ENCODE measurements around the gene FMNL3. TPM values are rescaled to one million over a fixed set of nuclear protein-coding genes. Genes with fewer than 3 reads are reported as not detected.
"Not testable (repeated sequence)": the region's sequence is repeated elsewhere in the genome, so short reads cannot be mapped to it uniquely, and the experiment has no call there.

The FMNL3 gene
- polyA plus RNA-seq, 1 experiment, result 13.3 TPM

- POLR2A ChIA-PET, result no interaction called here
- TF ChIP-seq CTCF (IDR thresholded peaks at IDR 0.05; ENCODE audit: insufficient read depth, low read depth, low read length), result no peak
- Histone ChIP-seq H3K4me3 (ENCODE audit: low read depth, low read length) (no peak overlapping the region), H3K36me3 (ENCODE audit: control insufficient read depth, insufficient read depth, low read length) (no peaks in the 10 kb centered on the region), H3K27me3 (ENCODE audit: control insufficient read depth, insufficient read depth, low read length) (peaks cover 2% of the 10 kb centered on the region; the same call in 1 of the 2 replicates)
- CTCF ChIA-PET, result interaction anchor here (0.6 to 1.7 kb wide), 3 partner anchors 10 to 78 kb away, joined by 3 to 6 read pairs (median 4); no protein-coding TSS in a partner anchor
- DNase-seq (ENCODE audit: low read depth), result no peak
Observed at GRCh38 chr12:49720214-49720613, 13.0 kb upstream of the FMNL3 start.

- H3K4me3 ChIP-seq (ENCODE audit: low read depth, low read length); DNase-seq (ENCODE audit: low read depth); H3K36me3 ChIP-seq (ENCODE audit: control insufficient read depth, insufficient read depth, low read length); H3K27me3 ChIP-seq (ENCODE audit: control insufficient read depth, insufficient read depth, low read length): not testable (repeated sequence)
- ChIA-PET POLR2A (interaction anchor here (0.6 kb wide), 1 partner anchor 23 kb away, joined by 4 read pairs; the partner anchor contains the start of gene TMBIM6), CTCF (interaction anchor here (1.0 to 16.2 kb wide), 2 partner anchors 72 to 81 kb away, joined by 5 to 413 read pairs; no protein-coding TSS in a partner anchor)
Observed at GRCh38 chr12:49717800-49718199, 10.6 kb upstream of the FMNL3 start.

- Histone ChIP-seq H3K4me3 (ENCODE audit: low read depth, low read length) (no peak overlapping the region), H3K27me3 (ENCODE audit: control insufficient read depth, insufficient read depth, low read length) (peaks cover 5% of the 10 kb centered on the region), H3K36me3 (ENCODE audit: control insufficient read depth, insufficient read depth, low read length) (no peaks in the 10 kb centered on the region)
- POLR2A ChIA-PET, result no interaction called here
- CTCF ChIA-PET, result interaction anchor here (0.9 to 16.2 kb wide), 5 partner anchors 8 to 71 kb away, joined by 3 to 413 read pairs (median 6); partner anchors contain the start of gene TMBIM6
- DNase-seq (ENCODE audit: low read depth), result no peak
- TF ChIP-seq CTCF (IDR thresholded peaks at IDR 0.05; ENCODE audit: insufficient read depth, low read depth, low read length), result no peak
Observed at GRCh38 chr12:49716553-49716952, 9.3 kb upstream of the FMNL3 start.

GRCh38 chr12:49713952-49714351 is 6.7 kb upstream of the FMNL3 start:
- H3K27me3 ChIP-seq (ENCODE audit: control insufficient read depth, insufficient read depth, low read length), result peaks cover 11% of the 10 kb centered on the region
- DNase-seq (ENCODE audit: low read depth); H3K36me3 ChIP-seq (ENCODE audit: control insufficient read depth, insufficient read depth, low read length); POLR2A ChIA-PET; H3K4me3 ChIP-seq (ENCODE audit: low read depth, low read length): not testable (repeated sequence)
- CTCF ChIA-PET, result interaction anchor here (0.6 to 16.2 kb wide), 3 partner anchors 27 to 153 kb away, joined by 4 to 413 read pairs (median 10); partner anchors contain the start of gene TMBIM6

- no peaks in the 10 kb centered on the region for H3K36me3 ChIP-seq (ENCODE audit: control insufficient read depth, insufficient read depth, low read length)
- H3K27me3 ChIP-seq (ENCODE audit: control insufficient read depth, insufficient read depth, low read length), result peaks cover 7% of the 10 kb centered on the region
- POLR2A ChIA-PET, result no interaction called here
- CTCF ChIA-PET, result interaction anchor here (0.9 to 16.2 kb wide), 6 partner anchors 18 to 350 kb away, joined by 3 to 413 read pairs (median 4); no protein-coding TSS in a partner anchor
- H3K4me3 ChIP-seq (ENCODE audit: low read depth, low read length), result no peak overlapping the region
- TF ChIP-seq CTCF (IDR thresholded peaks at IDR 0.05; ENCODE audit: insufficient read depth, low read depth, low read length), result no peak
- DNase-seq (ENCODE audit: low read depth), result no peak
Observed at GRCh38 chr12:49708851-49709250, 1.6 kb upstream of the FMNL3 start.

GRCh38 chr12:49707812-49708147 is 575 bp upstream of the FMNL3 start:
- no peak overlapping the region for H3K4me3 ChIP-seq (ENCODE audit: low read depth, low read length)

More at GRCh38 chr12:49707812-49708147, 575 bp upstream of the FMNL3 start:
- no peak for TF ChIP-seq CTCF (IDR thresholded peaks at IDR 0.05; ENCODE audit: insufficient read depth, low read depth, low read length)
- CTCF ChIA-PET, result interaction anchor here (0.9 to 16.2 kb wide), 6 partner anchors 9 to 78 kb away, joined by 3 to 413 read pairs (median 4); no protein-coding TSS in a partner anchor
- peaks cover 7% of the 10 kb centered on the region for H3K27me3 ChIP-seq (ENCODE audit: control insufficient read depth, insufficient read depth, low read length)
- no peaks in the 10 kb centered on the region for H3K36me3 ChIP-seq (ENCODE audit: control insufficient read depth, insufficient read depth, low read length)
- POLR2A ChIA-PET, result no interaction called here
- no peak for DNase-seq (ENCODE audit: low read depth)

Data from BJ (cell line).